ENCODE results near the gene SNW1.
"Not testable (repeated sequence)": the region's sequence is repeated elsewhere in the genome, so short reads cannot be mapped to it uniquely, and the experiment has no call there.

The SNW1 gene

DNA sequence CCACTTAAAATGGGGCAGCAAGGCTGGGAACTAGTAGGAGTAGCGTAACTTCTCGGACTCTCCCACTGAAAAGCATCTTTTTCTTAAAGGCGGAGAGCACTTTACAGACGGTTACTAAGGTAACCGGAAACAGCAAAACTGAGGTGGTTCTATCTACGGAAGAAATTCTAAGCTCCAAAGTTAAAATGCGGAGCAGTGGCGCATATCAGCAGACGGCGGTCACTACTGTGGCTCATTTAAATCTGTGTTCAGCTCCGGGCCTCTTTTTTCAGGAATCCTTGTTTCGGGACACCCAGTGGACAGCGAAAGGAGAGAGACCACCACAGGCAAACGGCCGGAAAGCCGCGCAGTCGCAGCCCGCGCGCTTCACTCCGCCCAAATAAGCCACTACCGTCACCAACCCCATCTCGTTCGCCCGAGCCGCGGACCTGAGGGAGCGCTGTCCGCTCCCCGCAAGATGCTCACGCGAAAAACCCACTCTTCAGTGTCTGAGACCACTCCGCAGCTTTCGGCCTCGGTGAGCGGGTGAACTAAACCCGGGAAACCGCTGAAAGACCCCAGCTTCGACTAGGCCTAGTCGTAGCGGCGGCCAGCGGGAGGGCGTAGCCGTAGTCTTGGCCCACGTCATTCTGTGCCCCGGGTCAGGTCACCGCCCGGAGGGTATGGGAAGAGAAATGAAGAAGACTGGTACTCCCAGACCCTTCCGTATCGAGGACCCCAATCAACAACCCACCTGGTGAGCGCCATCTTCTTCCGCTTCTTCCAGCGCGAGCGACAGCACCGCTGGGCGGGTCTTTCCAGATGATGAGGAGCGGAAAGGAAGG is at the start of gene SNW1:
Gene SNW1, minus strand, starts transcription at position 776 of the 824 bp plus-strand sequence. Its CDS starts 29 bp downstream, at position 747.
- peak; percentile 85 for DNase-seq (ENCODE audit: low read depth)

DNA sequence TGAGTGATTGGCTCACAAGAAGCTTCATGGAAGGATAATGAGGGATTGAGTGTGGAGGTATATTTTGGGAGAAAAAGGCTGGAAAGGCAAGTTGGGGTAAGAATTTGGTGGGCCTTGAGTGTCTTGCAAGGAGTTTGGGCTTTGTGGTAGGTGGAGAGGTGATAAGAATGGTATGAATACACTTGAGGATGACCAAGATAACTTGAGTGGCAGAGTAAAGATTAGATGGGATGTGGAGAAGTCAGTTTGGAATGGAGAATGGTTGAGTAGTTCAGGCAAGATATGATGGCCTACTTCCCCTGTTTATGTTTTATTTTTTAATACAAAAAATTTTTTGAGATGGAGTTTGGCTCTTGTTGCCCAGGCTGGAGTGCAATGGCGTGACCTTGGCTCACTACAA is 48.1 kb upstream of the SNW1 start:
- no peak for DNase-seq (ENCODE audit: low read depth)

DNA sequence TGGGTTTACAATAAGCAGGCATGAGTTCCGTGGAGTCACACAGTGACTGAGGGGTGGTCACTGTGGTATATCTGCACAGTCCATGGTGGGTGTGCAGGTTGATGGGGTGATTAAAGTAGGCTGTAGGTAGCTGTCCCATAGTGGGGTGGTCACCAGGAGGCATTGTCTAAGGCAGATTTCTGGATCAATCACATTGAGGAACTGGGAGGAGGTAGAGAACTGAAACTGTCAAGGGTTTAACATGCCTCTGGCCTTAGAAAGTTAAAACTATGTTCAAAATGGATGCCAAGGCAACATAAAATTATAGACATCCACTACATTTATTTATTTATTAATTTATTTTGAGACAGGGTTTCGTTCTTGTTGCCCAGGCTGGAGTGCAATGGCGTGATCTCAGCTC is 47.3 kb upstream of the SNW1 start:
- DNase-seq (ENCODE audit: low read depth), result no peak

DNA sequence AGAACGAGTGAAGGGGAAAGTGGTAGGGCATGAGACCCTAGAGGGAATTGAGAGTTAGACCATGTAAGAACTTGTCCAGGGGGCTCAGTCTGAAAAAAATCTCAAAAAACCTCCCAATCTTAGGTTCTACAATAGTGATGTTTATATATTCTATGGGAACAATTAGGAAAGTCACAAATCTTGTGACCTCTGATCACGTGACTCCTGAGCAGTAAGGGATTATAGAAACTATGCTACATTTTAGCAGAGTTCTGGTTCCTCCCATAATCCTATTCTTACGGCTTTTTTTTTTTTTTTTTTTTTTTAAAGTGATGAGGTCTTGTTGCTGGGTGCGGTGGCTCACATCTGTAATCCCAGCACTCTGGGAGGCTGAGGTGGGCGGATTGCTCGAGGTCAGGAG is 44.8 kb upstream of the SNW1 start:
- no peak for DNase-seq (ENCODE audit: low read depth)

- no peak for DNase-seq (ENCODE audit: low read depth)
Measured at GRCh38 chr14:77804592-77804991, 43.6 kb upstream of the SNW1 start.

DNA sequence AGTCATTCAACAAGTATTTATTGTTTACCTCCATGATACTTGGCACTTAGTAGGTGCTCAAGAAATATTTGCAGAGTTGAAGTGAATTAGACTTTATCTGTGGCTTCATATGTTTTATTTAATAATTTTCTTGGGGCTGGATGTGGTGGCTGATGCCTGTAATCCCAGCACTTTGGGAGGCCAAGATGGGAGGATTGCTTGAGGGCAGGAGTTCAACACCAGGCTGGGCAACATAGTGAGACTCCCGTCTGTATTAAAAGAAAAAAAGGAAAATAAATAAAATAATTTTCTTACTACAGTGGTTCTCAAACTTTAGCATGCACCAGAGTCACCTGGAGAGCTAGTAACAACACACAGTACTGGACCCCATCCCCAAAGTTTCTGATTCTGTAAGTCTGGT is 39.9 kb upstream of the SNW1 start:
- no peak for DNase-seq (ENCODE audit: low read depth)

- DNase-seq (ENCODE audit: low read depth), result peak; percentile 45
Measured at GRCh38 chr14:77799863-77800730, 39.1 kb upstream of the SNW1 start, which contains the start of gene ADCK1. ADCK1 (plus strand) TSS chr14:77800109; CDS start chr14:77818979, 18,870 bp downstream.

DNA sequence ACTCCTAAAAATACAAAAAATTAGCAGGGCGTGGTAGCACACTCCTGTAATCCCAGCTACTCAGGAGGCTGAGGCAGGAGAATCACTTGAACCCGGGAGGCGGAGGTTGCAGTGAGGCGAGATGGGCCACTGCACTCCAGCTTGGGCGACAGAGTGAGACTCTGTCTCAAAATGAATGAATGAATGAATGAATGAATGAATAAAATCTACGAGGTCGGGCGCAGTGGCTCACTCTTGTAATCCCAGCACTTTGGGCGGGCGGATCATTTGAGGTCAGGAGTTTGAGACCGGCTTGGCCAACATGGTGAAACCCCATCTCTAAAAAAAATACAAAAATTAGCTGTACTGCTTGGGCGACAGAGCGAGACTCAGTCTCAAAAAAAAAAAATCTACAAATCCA is 38.5 kb upstream of the SNW1 start:
- not testable (repeated sequence) for DNase-seq (ENCODE audit: low read depth)

DNA sequence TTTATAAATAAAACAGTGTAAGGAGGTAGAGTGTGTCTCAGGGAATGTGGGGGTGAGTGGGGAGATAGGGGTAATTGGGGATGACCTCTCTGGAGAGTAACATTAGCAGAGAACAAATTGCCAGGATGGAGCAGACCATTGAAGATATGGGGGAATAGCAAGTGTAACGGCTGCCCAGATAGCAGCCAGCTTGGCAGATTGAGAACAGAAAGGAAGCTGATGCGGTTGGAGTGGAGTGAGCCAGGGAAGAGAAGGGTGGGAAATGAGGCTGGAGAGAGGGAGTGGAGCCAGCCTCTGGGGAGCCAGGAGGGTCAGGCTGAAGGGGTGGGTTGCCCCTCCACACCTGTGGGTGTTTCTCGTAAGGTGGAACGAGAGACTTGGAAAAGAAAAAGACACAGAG is 33.4 kb upstream of the SNW1 start:
- DNase-seq (ENCODE audit: low read depth), result no peak

- not testable (repeated sequence) for DNase-seq (ENCODE audit: low read depth)
Measured at GRCh38 chr14:77793255-77793654, 32.3 kb upstream of the SNW1 start.

- DNase-seq (ENCODE audit: low read depth), result no peak
Measured at GRCh38 chr14:77791225-77791600, 30.3 kb upstream of the SNW1 start.

DNA sequence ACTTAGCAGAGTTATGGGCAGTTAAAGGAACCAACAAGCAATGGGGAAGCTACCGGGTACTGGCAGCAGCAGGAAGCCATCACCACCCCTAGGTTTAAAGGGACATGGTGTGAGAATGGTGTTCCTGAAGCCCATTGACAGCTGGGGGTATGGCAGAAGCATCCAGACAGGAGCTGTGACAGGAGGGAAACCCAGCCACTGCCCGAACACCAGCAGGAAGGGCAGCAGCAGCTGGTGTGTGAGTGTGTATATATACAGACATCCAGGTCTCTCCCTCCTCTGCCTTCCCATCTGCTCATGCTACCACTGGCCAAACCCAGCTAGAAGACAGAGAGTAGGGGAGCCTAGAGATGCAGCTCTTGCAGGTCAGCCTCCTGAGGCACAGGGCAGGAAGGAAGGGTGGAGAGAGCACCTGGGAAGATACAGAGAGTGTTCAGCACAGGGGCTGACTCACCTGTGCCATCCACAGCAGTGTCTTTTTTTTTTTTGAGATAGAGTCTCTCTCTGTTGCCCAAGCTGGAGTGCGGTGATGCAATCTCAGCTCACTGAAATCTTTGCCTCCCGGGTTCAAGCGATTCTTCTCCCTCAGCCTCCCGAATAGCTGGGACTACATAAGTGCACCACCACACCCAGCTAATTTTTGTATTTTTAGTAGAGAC is 29.7 kb upstream of the SNW1 start:
- DNase-seq (ENCODE audit: low read depth), result no peak

DNA sequence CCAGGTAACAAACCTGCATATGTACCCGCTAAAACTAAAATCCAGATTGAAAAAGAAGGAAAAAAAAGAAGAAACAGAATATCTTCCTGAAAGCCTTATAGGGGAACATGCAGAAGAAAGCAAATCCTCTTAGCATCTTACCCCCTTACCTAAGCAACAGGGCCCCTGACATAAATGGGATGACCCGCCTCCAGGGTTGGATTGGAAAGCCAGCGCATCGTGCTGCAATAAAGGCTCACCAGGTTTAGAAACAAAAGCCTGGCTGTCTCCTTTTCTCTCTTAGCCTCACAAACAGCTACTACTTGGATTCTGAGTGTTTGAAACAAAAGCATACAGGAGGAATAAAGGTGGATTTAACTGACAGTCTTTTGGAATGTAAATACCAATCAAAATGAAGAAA is 25.2 kb upstream of the SNW1 start:
- DNase-seq (ENCODE audit: low read depth), result no peak

DNA sequence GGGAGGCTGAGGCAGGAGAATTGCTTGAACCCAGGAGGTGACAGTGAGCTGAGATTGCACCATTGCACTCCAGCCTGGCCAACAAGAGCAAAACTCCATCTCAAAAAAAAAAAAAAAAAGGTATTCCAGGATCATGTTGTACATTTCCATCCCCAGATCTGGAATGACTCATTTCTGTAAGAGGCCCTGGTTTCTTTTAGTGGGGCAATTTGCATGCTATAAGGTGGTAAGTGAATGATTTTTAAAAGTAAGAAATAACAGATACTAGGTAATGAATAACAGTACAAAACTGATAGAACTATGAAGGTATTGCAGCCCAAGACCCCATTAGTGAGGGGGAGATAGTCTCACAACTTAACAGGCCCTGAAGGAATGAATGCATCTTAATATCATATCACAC is 21.2 kb upstream of the SNW1 start:
- DNase-seq (ENCODE audit: low read depth), result no peak

DNA sequence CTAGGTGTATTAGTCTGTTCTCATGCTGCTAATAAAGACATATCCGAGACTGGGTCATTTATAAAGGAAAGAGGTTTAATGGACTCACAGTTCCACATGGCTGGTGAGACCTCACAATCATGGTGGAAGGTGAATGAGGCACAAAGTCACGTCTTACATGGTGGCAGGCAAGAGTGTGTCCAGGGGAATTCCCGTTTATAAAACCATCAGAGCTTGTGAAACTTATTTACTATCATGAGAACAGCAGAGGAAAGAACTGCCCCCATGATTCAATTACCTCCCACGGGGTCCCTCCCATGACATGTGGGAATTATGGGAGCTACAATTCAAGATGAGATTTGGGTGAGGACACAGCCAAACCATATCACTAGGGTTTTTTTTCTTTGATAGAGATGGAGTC is 13.0 kb upstream of the SNW1 start:
- not testable (repeated sequence) for DNase-seq (ENCODE audit: low read depth)

DNA sequence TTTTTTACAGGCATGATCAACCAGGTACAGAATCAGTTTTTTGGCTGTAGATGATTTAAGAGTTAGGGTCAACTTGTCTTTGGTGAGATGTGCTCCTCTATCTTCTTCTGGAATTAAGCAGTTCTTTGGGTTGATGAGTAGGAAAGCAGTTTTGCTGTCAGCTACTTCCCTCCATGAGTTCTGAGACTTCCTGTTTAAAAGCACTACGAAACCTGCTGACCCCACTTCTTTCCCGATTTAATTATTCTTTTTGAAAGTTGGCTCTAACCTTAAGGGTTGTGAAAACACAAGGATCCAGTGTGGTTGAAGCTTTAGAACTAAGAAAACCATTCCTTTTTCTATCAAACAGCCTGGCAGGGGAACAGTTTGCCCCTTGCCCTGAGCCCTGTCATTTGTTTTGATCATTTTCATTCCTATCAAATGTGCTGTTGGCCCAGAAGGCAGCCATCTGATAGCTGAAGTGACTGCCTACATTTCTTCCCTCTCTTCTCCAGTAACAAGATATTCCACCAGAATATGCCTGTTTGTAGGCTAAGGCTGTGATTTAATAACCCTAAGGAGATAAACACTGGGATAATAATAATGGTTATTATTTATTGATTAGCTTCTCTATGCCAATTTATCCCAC is 7.6 kb upstream of the SNW1 start:
- DNase-seq (ENCODE audit: low read depth), result not testable (repeated sequence)

GRCh38 chr14:77763978-77764377 is 3.0 kb upstream of the SNW1 start:
- no peak for DNase-seq (ENCODE audit: low read depth)

- no peak for DNase-seq (ENCODE audit: low read depth)
Measured at GRCh38 chr14:77763316-77763715, 2.4 kb upstream of the SNW1 start.

GRCh38 chr14:77761205-77761931 is 412 bp upstream of the SNW1 start:
- DNase-seq (ENCODE audit: low read depth), result peak; percentile 32

DNA sequence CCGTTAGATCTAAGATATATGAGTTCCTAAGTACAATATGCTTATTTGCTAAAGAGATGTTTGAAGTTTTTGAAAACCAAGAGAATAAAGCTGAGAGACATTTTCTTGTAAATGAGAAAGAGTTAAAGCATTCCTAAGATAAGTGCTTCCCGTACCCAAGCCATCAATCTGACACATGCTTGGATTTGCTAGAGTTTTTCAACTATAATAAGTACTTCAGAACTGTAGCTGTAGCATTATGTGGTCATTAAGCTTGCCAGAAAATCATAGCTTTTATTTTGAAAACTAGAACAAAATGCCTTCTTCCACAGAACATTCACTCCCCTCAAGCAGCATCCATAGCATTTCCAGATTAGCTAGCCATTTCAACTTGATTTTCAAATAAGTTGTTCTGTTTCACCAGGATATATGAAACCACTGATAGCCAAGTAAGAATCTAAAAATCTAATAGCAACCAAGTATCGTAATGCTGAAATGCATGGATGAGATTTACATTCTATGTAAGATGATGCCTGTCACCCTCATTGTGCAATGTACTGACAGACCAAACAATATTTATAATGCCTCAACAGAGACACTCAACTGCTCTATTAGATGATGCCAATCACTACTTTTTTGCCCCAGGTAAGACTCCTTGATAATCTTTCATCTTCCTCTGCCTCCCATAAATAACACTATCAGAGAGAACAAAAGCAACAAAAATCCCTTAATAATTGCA is 8.0 kb downstream of the SNW1 start:
- DNase-seq (ENCODE audit: low read depth), result no peak

GRCh38 chr14:77752266-77752665 is 8.7 kb downstream of the SNW1 start:
- DNase-seq (ENCODE audit: low read depth), result no peak
